Diencephalon (tissue), 1 donor: ENCODE results near the gene CDH1. TPM values are rescaled to one million over a fixed set of nuclear protein-coding genes. Genes with fewer than 3 reads are reported as not detected.

Experiments used
- small RNA-seq: library from RNA; depleted of rRNA; stranded (forward); fragments of <200 nt; gene quantifications from one replicate; pipeline ENCODE3, GENCODE V24; 2014
- total RNA-seq: library from RNA; depleted of rRNA; stranded (reverse); fragments of >200 nt; gene quantifications from one replicate; pipeline ENCODE4 v1.2.3, GENCODE V29; 2014

CDH1 gene
- 4.2 TPM for total RNA-seq

DNA sequence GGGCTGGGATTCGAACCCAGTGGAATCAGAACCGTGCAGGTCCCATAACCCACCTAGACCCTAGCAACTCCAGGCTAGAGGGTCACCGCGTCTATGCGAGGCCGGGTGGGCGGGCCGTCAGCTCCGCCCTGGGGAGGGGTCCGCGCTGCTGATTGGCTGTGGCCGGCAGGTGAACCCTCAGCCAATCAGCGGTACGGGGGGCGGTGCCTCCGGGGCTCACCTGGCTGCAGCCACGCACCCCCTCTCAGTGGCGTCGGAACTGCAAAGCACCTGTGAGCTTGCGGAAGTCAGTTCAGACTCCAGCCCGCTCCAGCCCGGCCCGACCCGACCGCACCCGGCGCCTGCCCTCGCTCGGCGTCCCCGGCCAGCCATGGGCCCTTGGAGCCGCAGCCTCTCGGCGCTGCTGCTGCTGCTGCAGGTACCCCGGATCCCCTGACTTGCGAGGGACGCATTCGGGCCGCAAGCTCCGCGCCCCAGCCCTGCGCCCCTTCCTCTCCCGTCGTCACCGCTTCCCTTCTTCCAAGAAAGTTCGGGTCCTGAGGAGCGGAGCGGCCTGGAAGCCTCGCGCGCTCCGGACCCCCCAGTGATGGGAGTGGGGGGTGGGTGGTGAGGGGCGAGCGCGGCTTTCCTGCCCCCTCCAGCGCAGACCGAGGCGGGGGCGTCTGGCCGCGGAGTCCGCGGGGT is at the start of gene CDH1:
Gene CDH1 (plus strand): TSS at position 247 of the 684 bp plus-strand sequence. CDS start 124 bp downstream, at position 371.

DNA sequence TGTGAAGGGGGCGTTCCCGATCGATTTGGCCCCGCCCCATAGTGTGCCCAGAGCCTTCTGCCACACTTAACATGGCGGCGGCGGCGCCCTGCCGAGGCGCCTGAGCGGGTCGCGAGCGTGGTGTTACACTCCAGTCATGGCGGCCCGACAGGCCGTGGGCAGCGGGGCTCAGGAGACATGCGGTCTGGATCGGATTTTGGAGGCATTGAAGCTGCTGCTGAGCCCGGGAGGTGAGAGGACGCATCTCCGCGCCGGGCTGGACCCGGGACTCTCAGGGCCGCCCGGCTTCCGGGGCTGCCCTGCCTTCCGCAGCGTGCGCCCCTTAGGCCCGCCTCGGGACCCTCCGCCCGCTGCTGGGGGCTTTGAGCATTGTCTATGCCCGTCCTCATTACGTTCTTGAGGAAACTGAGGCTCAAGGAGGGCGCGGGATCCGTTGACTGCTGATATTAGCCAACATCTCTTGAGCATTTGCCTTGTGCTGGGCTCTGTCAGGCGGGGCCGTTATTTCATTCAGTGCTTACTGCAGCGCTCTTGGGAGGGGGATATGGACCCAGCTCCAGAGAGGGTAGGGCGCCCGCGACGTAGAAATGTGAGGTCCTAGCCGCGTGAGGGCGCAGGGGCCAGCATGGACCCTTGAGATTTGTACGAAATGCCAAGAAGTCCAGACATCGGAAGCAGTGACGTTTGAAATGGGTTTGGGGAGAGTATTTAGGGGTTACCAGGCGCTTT is 106.6 kb downstream of the CDH1 start, which contains the start of gene TANGO6:
Gene TANGO6 (plus strand): TSS at position 50 of the 729 bp plus-strand sequence. CDS start 87 bp downstream, at position 137.

Small RNA genes lying within 50 kb of the gene (small RNA-seq; reads per million reads assigned to genes)
- not detected for gene RNA5SP429

Other genes starting within 250 kb of the CDH1 start
- gene ZFP90, start 198.0 kb upstream of the CDH1 start, total RNA-seq = 102 TPM
- gene CDH3, start 92.0 kb upstream of the CDH1 start, total RNA-seq = 6.5 TPM
- 40.4 TPM for gene TANGO6, start 106.2 kb downstream of the CDH1 start, total RNA-seq